Vagina (tissue), 2 donors: Measurements from ENCODE around the gene DDX51. TPM values are rescaled to one million over a fixed set of nuclear protein-coding genes. Genes with fewer than 3 reads are reported as not detected.

ENCODE experiments used
- DNase-seq, 2 donors: peaks; one replicate each; pipeline ENCODE4 v3.0.0-alpha.2; 2017; ENCODE audit errors: extremely low spot score in 2 of 2
- H3K27ac ChIP-seq: fragments of 200-600 bp; sonication (generic); one replicate; pipeline ENCODE4 v1.5.1; 2019
- H3K27me3 ChIP-seq: fragments of 200-600 bp; sonication (generic); one replicate; pipeline ENCODE4 v1.5.1; 2019
- H3K36me3 ChIP-seq, 2 donors: fragments of 200-600 bp; sonication (generic); one replicate each; pipeline ENCODE4 v1.5.1; 2017 to 2019
- H3K4me1 ChIP-seq: fragments of 200-600 bp; sonication (generic); one replicate; pipeline ENCODE4 v1.5.1; 2019
- H3K4me3 ChIP-seq, 2 donors: fragments of 200-600 bp; sonication (generic); 1 replicate in 1 of 2; 2 replicates in 1 of 2; pipeline ENCODE4 v1.5.1; 2016 to 2019
- H3K9me3 ChIP-seq: fragments of 200-600 bp; sonication (generic); one replicate; pipeline ENCODE4 v1.5.1; 2019
- POLR2A ChIP-seq, 2 donors: fragments of 450-650 bp; IDR thresholded peaks; one replicate each; pipeline ENCODE4 v1.6.1; 2017; ENCODE audit warnings: antibody characterized with exemption in 2 of 2, mild to moderate bottlenecking in 2 of 2, moderate library complexity in 2 of 2
- POLR2AphosphoS5 ChIP-seq, 2 donors: sonication (generic); formaldehyde crosslinking; IDR thresholded peaks; one replicate each; pipeline ENCODE4 v1.9.0; 2017; ENCODE audit warnings: antibody characterized with exemption in 2 of 2, mild to moderate bottlenecking in 2 of 2, low read depth in 1 of 2; ENCODE audit not compliant: insufficient read depth in 1 of 2
- intact Hi-C: fragments of 100-400 bp; cut with DNase I; formaldehyde crosslinking; loops from one replicate; pipeline ENCODE4 v1.15.1; 2023
- total RNA-seq: library from RNA; depleted of rRNA; stranded (reverse); fragments of >200 nt; gene quantifications from one replicate; pipeline ENCODE4 v1.2.3, GENCODE V29; 2016
- TF ChIP-seq, protein P1 (sequence below), 3 experiments: fragments of 450-650 bp in 2 of 3; fragments of 200-600 bp in 1 of 3; sonication (generic) in 1 of 3; IDR thresholded peaks; one replicate each; pipeline ENCODE4 v1.5.1; 2017 to 2019; ENCODE audit warnings: antibody characterized with exemption in 3 of 3, mild to moderate bottlenecking in 2 of 3, moderate library complexity in 2 of 3

DDX51 gene
- total RNA-seq, 1 donor from 2014 or later, result 11.3 TPM

DNA sequence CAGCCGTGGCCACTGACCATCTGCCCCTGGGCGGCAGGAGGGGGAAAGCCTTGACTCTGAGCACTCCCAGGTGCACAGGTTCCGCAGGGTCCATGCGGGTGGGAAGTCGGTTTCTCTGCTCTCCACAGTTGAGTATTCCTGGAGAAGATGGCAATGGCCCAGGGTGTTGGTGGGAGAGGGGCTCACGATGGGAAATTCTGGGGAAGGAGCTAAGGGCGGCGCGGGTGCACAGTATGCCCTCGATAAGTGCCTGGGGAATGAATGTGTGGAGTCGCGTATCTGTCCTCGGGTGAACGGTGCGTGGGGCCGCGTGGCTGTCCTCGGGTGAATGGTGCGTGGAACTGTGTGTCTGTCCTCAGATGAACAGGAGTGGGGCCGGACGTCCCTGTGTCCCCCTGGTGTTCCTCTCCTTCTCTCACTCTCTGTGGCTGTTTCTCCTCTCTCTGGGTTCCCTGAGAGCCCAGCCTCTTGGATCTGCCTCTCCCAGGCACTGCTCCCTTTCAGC, 38.1 kb upstream of the DDX51 start:
- H3K36me3 ChIP-seq, result no peaks in the 10 kb centered on the region
- H3K4me3 ChIP-seq, result no peak overlapping the region
- no peak overlapping the region for H3K27ac ChIP-seq
- no peak for TF ChIP-seq POLR2A (IDR thresholded peaks at IDR 0.05)
- intact Hi-C loops, result no loop called here
- peaks cover 9% of the 10 kb centered on the region for H3K9me3 ChIP-seq
- no peak for DNase-seq
- H3K4me1 ChIP-seq, result no peaks in the 10 kb centered on the region
- no peaks in the 10 kb centered on the region for H3K27me3 ChIP-seq

DNA sequence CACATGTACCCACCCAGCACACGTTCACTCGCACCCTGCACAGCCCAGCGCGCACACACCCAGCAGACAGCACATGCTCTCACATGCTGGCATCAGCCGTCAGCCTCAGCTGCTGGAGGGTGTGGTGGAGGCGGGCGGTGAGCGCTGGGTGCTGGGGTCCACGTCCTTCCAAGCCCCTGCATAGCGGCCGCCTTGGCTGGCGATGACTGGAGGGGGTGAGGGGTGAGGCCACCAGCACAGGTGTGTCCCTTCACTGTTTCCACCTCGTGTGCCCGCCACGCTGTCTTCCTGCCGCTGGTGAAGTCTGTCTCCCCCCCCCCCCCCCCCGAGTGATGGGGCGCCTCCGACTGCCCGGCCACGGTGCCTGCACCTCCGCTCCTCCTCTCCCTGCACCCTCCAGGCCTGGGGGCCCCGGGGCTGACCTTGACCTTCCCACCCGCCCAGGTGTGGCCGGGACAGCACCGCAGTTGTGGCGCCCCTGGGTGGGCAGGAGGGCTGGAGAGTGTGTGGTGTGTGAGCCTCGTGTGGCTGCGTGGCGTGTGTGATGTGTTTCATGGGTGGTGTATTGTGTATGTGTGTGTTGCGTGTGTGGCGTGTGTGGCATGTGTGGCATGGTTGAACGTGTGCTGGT, 37.6 kb upstream of the DDX51 start:
- intact Hi-C loops, result no loop called here
- no peak for DNase-seq
- no peak overlapping the region for H3K4me3 ChIP-seq
- no peak overlapping the region for H3K27ac ChIP-seq
- TF ChIP-seq POLR2AphosphoS5 (IDR thresholded peaks at IDR 0.05; ENCODE audit: insufficient read depth in 1 of 2, low read depth in 1 of 2) (no peak), POLR2A (IDR thresholded peaks at IDR 0.05) (no peak)
- TF ChIP-seq, protein P1, sequence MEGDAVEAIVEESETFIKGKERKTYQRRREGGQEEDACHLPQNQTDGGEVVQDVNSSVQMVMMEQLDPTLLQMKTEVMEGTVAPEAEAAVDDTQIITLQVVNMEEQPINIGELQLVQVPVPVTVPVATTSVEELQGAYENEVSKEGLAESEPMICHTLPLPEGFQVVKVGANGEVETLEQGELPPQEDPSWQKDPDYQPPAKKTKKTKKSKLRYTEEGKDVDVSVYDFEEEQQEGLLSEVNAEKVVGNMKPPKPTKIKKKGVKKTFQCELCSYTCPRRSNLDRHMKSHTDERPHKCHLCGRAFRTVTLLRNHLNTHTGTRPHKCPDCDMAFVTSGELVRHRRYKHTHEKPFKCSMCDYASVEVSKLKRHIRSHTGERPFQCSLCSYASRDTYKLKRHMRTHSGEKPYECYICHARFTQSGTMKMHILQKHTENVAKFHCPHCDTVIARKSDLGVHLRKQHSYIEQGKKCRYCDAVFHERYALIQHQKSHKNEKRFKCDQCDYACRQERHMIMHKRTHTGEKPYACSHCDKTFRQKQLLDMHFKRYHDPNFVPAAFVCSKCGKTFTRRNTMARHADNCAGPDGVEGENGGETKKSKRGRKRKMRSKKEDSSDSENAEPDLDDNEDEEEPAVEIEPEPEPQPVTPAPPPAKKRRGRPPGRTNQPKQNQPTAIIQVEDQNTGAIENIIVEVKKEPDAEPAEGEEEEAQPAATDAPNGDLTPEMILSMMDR (IDR thresholded peaks at IDR 0.05), result no peak
- H3K36me3 ChIP-seq, result no peaks in the 10 kb centered on the region
- no peaks in the 10 kb centered on the region for H3K27me3 ChIP-seq
- H3K4me1 ChIP-seq, result no peaks in the 10 kb centered on the region
- peaks cover 9% of the 10 kb centered on the region for H3K9me3 ChIP-seq

DNA sequence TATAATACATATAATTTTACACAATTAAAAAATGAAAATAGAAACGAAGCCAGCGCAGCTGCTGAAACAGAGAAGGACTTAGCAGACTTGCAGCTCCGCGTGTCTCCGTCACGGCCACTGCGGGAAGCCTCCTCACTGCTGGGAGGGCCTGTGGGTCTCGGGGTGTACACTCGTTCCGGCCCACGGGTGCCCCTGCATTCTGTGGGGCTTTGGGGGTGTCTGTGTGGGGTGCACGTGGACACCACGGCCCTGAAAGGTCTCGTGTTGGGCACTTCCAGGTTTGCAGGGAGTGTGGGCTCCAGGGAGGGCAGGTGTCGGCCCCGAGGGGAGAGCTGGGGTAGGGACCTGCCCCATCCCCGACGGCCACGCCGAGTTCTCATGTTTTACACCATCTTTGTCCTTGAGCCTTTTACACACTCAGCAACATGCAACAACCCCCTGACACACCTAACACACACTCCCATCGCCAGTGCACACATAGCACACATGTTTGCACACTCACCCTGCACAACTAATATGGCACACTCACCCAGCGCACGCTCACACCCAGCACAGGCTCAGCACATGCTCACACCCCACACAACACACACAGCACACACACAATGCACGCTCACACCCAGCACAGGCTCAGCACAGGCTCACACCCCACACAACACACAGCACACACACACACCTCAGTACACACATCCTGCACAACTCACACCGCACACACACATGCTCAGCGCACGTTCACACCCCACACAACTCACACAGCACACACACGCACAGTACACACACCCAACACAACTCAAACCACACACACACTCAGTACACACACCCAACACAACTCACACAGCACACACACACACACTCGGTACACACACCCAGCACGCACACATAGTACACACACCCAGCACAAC, 36.8 kb upstream of the DDX51 start:
- intact Hi-C loops, result no loop called here
- no peak for DNase-seq
- no peak overlapping the region for H3K4me3 ChIP-seq
- H3K36me3 ChIP-seq, result no peaks in the 10 kb centered on the region
- TF ChIP-seq POLR2A (IDR thresholded peaks at IDR 0.05) (no peak), POLR2AphosphoS5 (IDR thresholded peaks at IDR 0.05; ENCODE audit: insufficient read depth in 1 of 2, low read depth in 1 of 2) (no peak)
- TF ChIP-seq, protein P1 (IDR thresholded peaks at IDR 0.05), result no peak
- H3K27me3 ChIP-seq, result no peaks in the 10 kb centered on the region
- H3K4me1 ChIP-seq, result no peaks in the 10 kb centered on the region
- H3K9me3 ChIP-seq, result peaks cover 8% of the 10 kb centered on the region
- H3K27ac ChIP-seq, result no peak overlapping the region

DNA sequence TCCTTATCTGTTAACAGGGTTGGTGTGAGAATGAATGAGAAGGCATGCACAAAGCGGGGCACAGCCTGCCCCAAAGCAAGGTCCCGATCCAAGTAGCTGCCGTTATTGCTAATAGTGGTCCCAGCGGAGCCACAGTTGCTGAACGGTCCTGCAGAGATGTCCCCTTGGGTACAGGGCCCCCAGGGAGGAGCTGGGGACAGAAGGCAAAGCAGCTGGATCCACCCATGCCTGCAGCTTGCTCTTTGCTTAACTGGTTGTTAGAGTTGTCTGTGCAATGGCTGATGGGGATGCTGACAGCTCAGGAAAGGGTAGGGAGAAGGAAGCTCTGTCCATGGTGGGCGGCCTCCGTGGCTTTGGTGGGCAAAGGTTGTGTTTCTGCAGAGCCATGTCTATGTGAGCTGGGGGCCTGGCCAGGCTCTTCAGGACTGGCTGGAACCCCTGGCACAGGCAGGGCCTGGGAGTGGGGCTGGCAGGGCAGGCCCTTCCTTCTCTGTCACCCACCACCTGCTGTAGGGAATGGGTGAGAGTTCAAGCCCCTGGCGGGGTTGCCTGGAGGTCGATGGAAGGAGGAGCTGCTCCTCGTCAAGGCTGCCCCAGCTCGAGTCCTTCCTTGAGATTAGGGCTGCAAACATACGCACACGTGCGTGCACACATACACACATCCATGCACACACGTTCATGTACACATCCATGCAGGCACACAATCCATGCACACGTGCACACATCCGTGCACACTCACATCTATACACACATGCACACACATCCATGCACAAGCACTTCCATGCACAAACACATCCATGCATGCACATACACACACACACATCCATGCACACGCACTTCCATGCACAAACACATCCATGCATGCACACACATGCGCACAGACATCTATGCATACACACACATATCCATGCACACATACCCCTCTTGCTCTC, 35.6 kb upstream of the DDX51 start:
- DNase-seq, result no peak
- Histone ChIP-seq H3K9me3 (no peaks in the 10 kb centered on the region), H3K4me1 (no peaks in the 10 kb centered on the region), H3K4me3 (no peak overlapping the region), H3K27me3 (no peaks in the 10 kb centered on the region), H3K27ac (no peak overlapping the region), H3K36me3 (no peaks in the 10 kb centered on the region)
- intact Hi-C loops, result no loop called here
- TF ChIP-seq POLR2A (IDR thresholded peaks at IDR 0.05) (no peak), POLR2AphosphoS5 (IDR thresholded peaks at IDR 0.05; ENCODE audit: insufficient read depth in 1 of 2, low read depth in 1 of 2) (no peak)
- TF ChIP-seq, protein P1 (IDR thresholded peaks at IDR 0.05), result no peak

DNA sequence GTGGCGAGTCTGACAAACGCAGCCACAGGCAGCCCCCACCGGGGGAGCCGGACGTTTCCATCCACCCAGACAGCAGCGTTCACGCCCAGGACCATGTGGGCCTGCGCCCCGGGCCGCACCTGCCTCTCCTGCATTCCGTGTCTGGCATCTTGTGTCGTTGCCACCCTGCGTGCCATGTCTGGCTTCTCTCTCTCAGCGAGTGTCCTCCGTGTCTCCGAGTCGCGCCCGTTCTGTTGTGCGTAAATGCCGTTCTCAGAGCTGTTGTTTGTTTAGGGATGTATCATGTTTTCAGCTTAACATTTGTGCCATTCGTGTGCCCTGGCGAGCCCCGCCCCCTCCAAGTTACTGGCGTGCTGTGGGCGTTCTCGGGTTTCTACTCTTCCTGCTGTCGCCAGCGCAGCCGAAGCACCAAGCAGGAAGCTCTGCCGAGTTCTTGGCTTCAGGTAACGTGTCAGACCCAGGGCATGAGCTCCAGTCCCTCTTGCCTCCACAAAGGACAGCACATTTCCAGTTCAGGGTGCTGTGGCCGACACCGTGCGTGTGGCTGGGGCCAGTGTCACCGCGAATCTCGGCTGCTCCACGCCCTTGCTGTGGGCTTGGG, 34.8 kb upstream of the DDX51 start:
- H3K4me1 ChIP-seq, result no peaks in the 10 kb centered on the region
- H3K4me3 ChIP-seq, result no peak overlapping the region
- TF ChIP-seq, protein P1 (IDR thresholded peaks at IDR 0.05), result no peak
- TF ChIP-seq POLR2A (IDR thresholded peaks at IDR 0.05) (no peak), POLR2AphosphoS5 (IDR thresholded peaks at IDR 0.05; ENCODE audit: insufficient read depth in 1 of 2, low read depth in 1 of 2) (no peak)
- intact Hi-C loops, result no loop called here
- H3K9me3 ChIP-seq, result no peaks in the 10 kb centered on the region
- no peak overlapping the region for H3K27ac ChIP-seq
- H3K27me3 ChIP-seq, result no peaks in the 10 kb centered on the region
- DNase-seq, result no peak
- H3K36me3 ChIP-seq, result no peaks in the 10 kb centered on the region
